22Rv1 (cell line): ENCODE measurements around the gene GGA2.

Source experiments
- ZFX ChIP-seq: fragments of 450-650 bp; IDR thresholded peaks from 2 replicates; pipeline ENCODE4 v1.6.1; 2017; ENCODE audit warnings: antibody characterized with exemption, borderline replicate concordance
- TF ChIP-seq, protein P1 (sequence below): fragments of 450-650 bp; IDR thresholded peaks from 2 replicates; pipeline ENCODE4 v1.5.1; 2017; ENCODE audit warnings: mild to moderate bottlenecking

GRCh38 chr16:23497543-23497868 lies 12.8 kb downstream of the GGA2 start:
- TF ChIP-seq, protein P1, sequence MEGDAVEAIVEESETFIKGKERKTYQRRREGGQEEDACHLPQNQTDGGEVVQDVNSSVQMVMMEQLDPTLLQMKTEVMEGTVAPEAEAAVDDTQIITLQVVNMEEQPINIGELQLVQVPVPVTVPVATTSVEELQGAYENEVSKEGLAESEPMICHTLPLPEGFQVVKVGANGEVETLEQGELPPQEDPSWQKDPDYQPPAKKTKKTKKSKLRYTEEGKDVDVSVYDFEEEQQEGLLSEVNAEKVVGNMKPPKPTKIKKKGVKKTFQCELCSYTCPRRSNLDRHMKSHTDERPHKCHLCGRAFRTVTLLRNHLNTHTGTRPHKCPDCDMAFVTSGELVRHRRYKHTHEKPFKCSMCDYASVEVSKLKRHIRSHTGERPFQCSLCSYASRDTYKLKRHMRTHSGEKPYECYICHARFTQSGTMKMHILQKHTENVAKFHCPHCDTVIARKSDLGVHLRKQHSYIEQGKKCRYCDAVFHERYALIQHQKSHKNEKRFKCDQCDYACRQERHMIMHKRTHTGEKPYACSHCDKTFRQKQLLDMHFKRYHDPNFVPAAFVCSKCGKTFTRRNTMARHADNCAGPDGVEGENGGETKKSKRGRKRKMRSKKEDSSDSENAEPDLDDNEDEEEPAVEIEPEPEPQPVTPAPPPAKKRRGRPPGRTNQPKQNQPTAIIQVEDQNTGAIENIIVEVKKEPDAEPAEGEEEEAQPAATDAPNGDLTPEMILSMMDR = no peak
- TF ChIP-seq ZFX = no peak
